ENCODE results near the gene NUDT21.

The NUDT21 gene

GRCh38 chr16:56468800-56469199 lies 17.7 kb upstream of the NUDT21 start:
- TF ChIP-seq, protein P1, sequence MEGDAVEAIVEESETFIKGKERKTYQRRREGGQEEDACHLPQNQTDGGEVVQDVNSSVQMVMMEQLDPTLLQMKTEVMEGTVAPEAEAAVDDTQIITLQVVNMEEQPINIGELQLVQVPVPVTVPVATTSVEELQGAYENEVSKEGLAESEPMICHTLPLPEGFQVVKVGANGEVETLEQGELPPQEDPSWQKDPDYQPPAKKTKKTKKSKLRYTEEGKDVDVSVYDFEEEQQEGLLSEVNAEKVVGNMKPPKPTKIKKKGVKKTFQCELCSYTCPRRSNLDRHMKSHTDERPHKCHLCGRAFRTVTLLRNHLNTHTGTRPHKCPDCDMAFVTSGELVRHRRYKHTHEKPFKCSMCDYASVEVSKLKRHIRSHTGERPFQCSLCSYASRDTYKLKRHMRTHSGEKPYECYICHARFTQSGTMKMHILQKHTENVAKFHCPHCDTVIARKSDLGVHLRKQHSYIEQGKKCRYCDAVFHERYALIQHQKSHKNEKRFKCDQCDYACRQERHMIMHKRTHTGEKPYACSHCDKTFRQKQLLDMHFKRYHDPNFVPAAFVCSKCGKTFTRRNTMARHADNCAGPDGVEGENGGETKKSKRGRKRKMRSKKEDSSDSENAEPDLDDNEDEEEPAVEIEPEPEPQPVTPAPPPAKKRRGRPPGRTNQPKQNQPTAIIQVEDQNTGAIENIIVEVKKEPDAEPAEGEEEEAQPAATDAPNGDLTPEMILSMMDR (IDR thresholded peaks at IDR 0.05; ENCODE audit: low read depth, low read length): no peak
- no peaks in the 10 kb centered on the region for H3K9me3 ChIP-seq
- peaks cover 84% of the 10 kb centered on the region for H3K36me3 ChIP-seq

GRCh38 chr16:56466344-56466743 lies 15.2 kb upstream of the NUDT21 start:
- peaks cover 3% of the 10 kb centered on the region for H3K4me1 ChIP-seq
- peaks cover 70% of the 10 kb centered on the region for H3K36me3 ChIP-seq
- no peak overlapping the region for H3K4me3 ChIP-seq (ENCODE audit: low read depth, low read length)
- no peaks in the 10 kb centered on the region for H3K27me3 ChIP-seq
- TF ChIP-seq, protein P1 (IDR thresholded peaks at IDR 0.05; ENCODE audit: low read depth, low read length): no peak
- no peak for DNase-seq
- H3K9me3 ChIP-seq: no peaks in the 10 kb centered on the region

More at GRCh38 chr16:56468800-56469199, 17.7 kb upstream of the NUDT21 start:
- H3K4me1 ChIP-seq: peaks cover 3% of the 10 kb centered on the region
- no peak overlapping the region for H3K4me3 ChIP-seq (ENCODE audit: low read depth, low read length)
- no peak for DNase-seq
- H3K27me3 ChIP-seq: no peaks in the 10 kb centered on the region

DNA sequence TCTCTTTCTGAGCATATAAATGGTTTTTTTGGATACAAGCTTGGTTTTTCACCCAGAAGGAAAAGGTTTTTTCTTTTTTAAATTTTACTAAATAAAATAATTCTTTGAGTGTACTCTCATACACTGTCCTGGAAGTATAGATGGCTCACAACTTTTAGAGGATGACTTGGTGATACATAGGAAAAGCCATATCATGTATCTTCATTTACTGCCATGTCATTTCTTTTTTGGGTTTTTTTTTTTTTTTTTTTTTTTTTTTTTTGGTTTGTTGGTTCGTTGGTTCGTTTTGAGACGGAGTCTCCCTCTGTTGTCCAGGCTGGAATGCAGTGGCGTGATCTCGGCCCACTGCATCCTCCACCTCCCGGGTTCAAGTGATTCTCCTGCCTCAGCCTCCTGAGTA lies 12.0 kb upstream of the NUDT21 start:
- TF ChIP-seq, protein P1 (IDR thresholded peaks at IDR 0.05; ENCODE audit: low read depth, low read length): no peak
- Histone ChIP-seq H3K9me3 (no peaks in the 10 kb centered on the region), H3K27me3 (no peaks in the 10 kb centered on the region), H3K4me1 (peaks cover 3% of the 10 kb centered on the region), H3K4me3 (ENCODE audit: low read depth, low read length) (no peak overlapping the region), H3K36me3 (peaks cover 57% of the 10 kb centered on the region)
- no peak for DNase-seq

DNA sequence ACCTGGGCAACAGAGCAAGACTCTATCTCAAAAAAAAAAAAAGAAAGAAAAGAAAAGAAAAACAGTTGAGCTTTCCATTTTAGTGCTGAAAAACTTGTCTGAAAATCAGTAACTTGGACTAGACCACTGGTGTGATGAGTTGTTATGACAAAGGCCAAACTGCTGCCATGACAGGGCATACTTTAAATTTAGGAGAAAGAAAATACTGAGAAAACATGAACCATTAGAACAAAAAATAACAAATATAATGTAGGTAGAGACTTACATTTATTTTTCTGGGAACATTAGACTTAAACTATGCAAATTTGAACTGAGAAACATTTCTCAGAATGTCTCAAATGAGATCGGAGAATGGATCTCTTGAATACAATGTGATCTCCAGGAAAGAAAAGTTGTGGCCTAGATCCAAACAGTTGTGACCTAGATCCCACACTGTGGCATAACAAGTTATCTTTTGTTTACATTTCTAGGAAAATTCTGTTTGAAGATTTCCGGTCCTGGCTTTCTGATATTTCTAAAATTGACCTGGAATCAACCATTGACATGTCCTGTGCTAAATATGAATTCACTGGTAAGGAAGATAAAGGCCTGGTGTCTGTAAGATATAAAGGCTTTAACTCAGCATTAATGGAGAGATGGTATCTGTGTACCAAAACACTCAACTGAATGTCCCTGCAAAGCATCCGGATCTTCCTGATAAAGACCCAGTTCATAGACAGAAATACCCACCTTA lies 11.1 kb upstream of the NUDT21 start:
- no peak for DNase-seq
- TF ChIP-seq, protein P1 (IDR thresholded peaks at IDR 0.05; ENCODE audit: low read depth, low read length): no peak

DNA sequence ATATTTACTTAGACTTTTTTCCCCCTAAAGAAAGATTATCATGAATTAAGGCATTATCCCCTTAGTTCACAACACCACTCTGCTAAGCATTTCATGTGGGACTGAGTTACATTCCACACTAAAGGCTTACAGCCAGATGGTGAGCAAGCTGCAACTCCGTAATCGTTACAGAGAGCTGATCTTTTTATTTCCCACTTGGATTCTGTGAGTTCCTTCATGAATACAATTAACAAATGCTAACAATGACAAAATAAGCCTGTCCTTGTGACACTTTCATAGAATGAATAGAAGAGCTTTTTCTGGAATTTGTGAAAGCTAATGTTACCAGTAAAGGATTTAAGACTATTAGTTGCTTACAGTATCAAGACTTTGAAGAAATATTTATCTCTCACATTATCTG lies 9.0 kb upstream of the NUDT21 start:
- Histone ChIP-seq H3K4me3 (ENCODE audit: low read depth, low read length) (no peak overlapping the region), H3K36me3 (peaks cover 58% of the 10 kb centered on the region), H3K27me3 (no peaks in the 10 kb centered on the region), H3K4me1 (no peaks in the 10 kb centered on the region; the same call in none of the 2 replicates), H3K9me3 (no peaks in the 10 kb centered on the region)
- DNase-seq: no peak
- TF ChIP-seq, protein P1 (IDR thresholded peaks at IDR 0.05; ENCODE audit: low read depth, low read length): no peak

More for the DNA sequence above, 11.1 kb upstream of the NUDT21 start:
- Histone ChIP-seq H3K27me3 (no peaks in the 10 kb centered on the region), H3K4me3 (ENCODE audit: low read depth, low read length) (no peak overlapping the region), H3K4me1 (peaks cover 3% of the 10 kb centered on the region), H3K9me3 (no peaks in the 10 kb centered on the region), H3K36me3 (peaks cover 58% of the 10 kb centered on the region)

- Histone ChIP-seq H3K4me1 (no peaks in the 10 kb centered on the region; the same call in 1 of the 2 replicates), H3K36me3 (peaks cover 71% of the 10 kb centered on the region), H3K9me3 (no peaks in the 10 kb centered on the region), H3K4me3 (ENCODE audit: low read depth, low read length) (no peak overlapping the region), H3K27me3 (no peaks in the 10 kb centered on the region)
- no peak for DNase-seq
- TF ChIP-seq, protein P1 (IDR thresholded peaks at IDR 0.05; ENCODE audit: low read depth, low read length): no peak
These were observed 6.9 kb upstream of the NUDT21 start for GRCh38 chr16:56457927-56458470.
